SK-N-SH (cell line): ENCODE data around the gene RIPK4. TPM values are rescaled to one million over a fixed set of nuclear protein-coding genes. Genes with fewer than 3 reads are reported as not detected.

Source experiments
- CTCF ChIA-PET: fragments of 300-600, 350-600 bp; formaldehyde crosslinking; extraction: SDS; loops from one replicate; lab custom pipeline; 2021; lab: Yijun Ruan, JAX
- POLR2A ChIA-PET: fragments of 350-600 bp; sonication (Branson Sonifier 250); formaldehyde crosslinking; extraction: SDS; loops from one replicate; lab custom pipeline; 2020; ENCODE audit warnings: antibody characterized with exemption, inconsistent platforms; lab: Yijun Ruan, JAX
- DNase-seq: peaks from one replicate; pipeline ENCODE4 v3.0.0; 2012
- H2AFZ ChIP-seq: fragments of 200-600 bp; sonication (generic); 2 replicates; pipeline ENCODE4 v1.8.1; 2016; ENCODE audit warnings: antibody characterized with exemption, mild to moderate bottlenecking, low read depth
- H3F3A ChIP-seq: fragments of 200-600 bp; sonication (generic); replicated peaks from 2 replicates; pipeline ENCODE3; 2016; ENCODE audit warnings: antibody characterized with exemption, mild to moderate bottlenecking; ENCODE audit not compliant: insufficient read depth
- H3K27ac ChIP-seq, 2 experiments: fragments of 200-500 bp in 1 of 2; fragments of 200-600 bp in 1 of 2; sonication (Bioruptor generic) in 1 of 2; sonication (generic), shearing (Covaris generic) in 1 of 2; 2 replicates each; pipeline versions ENCODE4 v1.5.1 to v1.6.1; 2014 to 2016; ENCODE audit warnings: low read depth in 2 of 2, inconsistent platforms in 1 of 2, low read length in 1 of 2, mild to moderate bottlenecking in 1 of 2, mixed read lengths in 1 of 2
- H3K27me3 ChIP-seq: fragments of 200-600 bp; sonication (generic), shearing (Covaris generic); 2 replicates; pipeline ENCODE4 v1.6.1; 2016; ENCODE audit warnings: mixed run types; ENCODE audit not compliant: insufficient read depth
- H3K36me3 ChIP-seq, 2 experiments: fragments of 200-500 bp in 1 of 2; fragments of 200-600 bp in 1 of 2; sonication (Bioruptor generic) in 1 of 2; sonication (generic) in 1 of 2; replicated peaks in 1 of 2; 2 replicates each; pipeline versions ENCODE3 to v1.5.1; 2014 to 2016; ENCODE audit warnings: low read length in 1 of 2, mild to moderate bottlenecking in 1 of 2; ENCODE audit not compliant: insufficient read depth in 2 of 2, control insufficient read depth in 1 of 2
- H3K4me1 ChIP-seq, 2 experiments: fragments of 200-500 bp in 1 of 2; fragments of 200-600 bp in 1 of 2; sonication (Bioruptor generic) in 1 of 2; sonication (generic), shearing (Covaris generic) in 1 of 2; 2 replicates each; pipeline versions ENCODE4 v1.5.1 to v1.6.1; 2014 to 2016; ENCODE audit warnings: low read depth in 1 of 2, low read length in 1 of 2, mixed run types in 1 of 2; ENCODE audit not compliant: insufficient read depth in 2 of 2, control insufficient read depth in 1 of 2
- H3K4me2 ChIP-seq: fragments of 200-600 bp; sonication (generic), shearing (Covaris generic); 2 replicates; pipeline ENCODE4 v1.6.1; 2017; ENCODE audit warnings: mixed run types
- H3K4me3 ChIP-seq, 2 experiments: fragments of 200-500 bp in 1 of 2; fragments of 200-600 bp in 1 of 2; sonication (Bioruptor generic) in 1 of 2; sonication (generic), shearing (Covaris generic) in 1 of 2; 2 replicates each; pipeline versions ENCODE4 v1.5.1 to v1.8.1; 2014 to 2016; ENCODE audit warnings: low read depth in 2 of 2, inconsistent platforms in 1 of 2, low read length in 1 of 2, mild to moderate bottlenecking in 1 of 2, mixed read lengths in 1 of 2, moderate library complexity in 1 of 2
- H3K79me2 ChIP-seq: fragments of 200-600 bp; sonication (generic); 2 replicates; pipeline ENCODE4 v1.8.1; 2017; ENCODE audit warnings: mild to moderate bottlenecking; ENCODE audit not compliant: insufficient read depth
- H3K9ac ChIP-seq: fragments of 200-600 bp; sonication (generic); 2 replicates; pipeline ENCODE4 v1.6.1; 2017; ENCODE audit warnings: mixed run types
- H3K9me2 ChIP-seq: fragments of 200-600 bp; sonication (generic); 2 replicates; pipeline ENCODE4 v1.6.1; 2017; ENCODE audit warnings: mixed run types
- H3K9me3 ChIP-seq: fragments of 200-600 bp; sonication (generic); 2 replicates; pipeline ENCODE4 v1.6.1; 2017; ENCODE audit warnings: mixed run types, mild to moderate bottlenecking, moderate library complexity
- H4K20me1 ChIP-seq: fragments of 200-600 bp; sonication (generic); 2 replicates; pipeline ENCODE4 v1.6.1; 2017; ENCODE audit warnings: mild to moderate bottlenecking, mixed run types; ENCODE audit not compliant: insufficient read depth
- CHD2 ChIP-seq: fragments of 150-350 bp; IDR thresholded peaks from 2 replicates; pipeline ENCODE4 v1.6.1; 2018; ENCODE audit warnings: low read length; ENCODE audit not compliant: partially characterized antibody
- ELF1 ChIP-seq: IDR thresholded peaks from 2 replicates; pipeline ENCODE4 v1.4.0; 2012
- EP300 ChIP-seq, 2 experiments: IDR thresholded peaks; 2 replicates each; pipeline versions ENCODE4 v1.4.0 to v1.6.1; 2012; ENCODE audit warnings: borderline replicate concordance in 1 of 2, low read depth in 1 of 2, low read length in 1 of 2
- EZH2phosphoT487 ChIP-seq: fragments of 200-600 bp; sonication (generic); IDR thresholded peaks from 2 replicates; pipeline ENCODE4 v1.6.1; 2017; ENCODE audit warnings: low read depth, mixed run types, mild to moderate bottlenecking, antibody characterized with exemption, moderate library complexity, borderline replicate concordance
- FOXM1 ChIP-seq: IDR thresholded peaks from 2 replicates; pipeline ENCODE4 v1.4.0; 2012; ENCODE audit warnings: low read depth, mild to moderate bottlenecking
- GABPA ChIP-seq: IDR thresholded peaks from 2 replicates; pipeline ENCODE4 v1.4.0; 2012; ENCODE audit warnings: low read depth, mild to moderate bottlenecking
- IRF3 ChIP-seq: fragments of 150-350 bp; IDR thresholded peaks from 2 replicates; pipeline ENCODE4 v1.6.1; 2016; ENCODE audit warnings: mild to moderate bottlenecking, low read depth, low read length
- MAX ChIP-seq: IDR thresholded peaks from 2 replicates; pipeline ENCODE4 v1.4.0; 2012; ENCODE audit warnings: low read depth
- PBX3 ChIP-seq: IDR thresholded peaks from 2 replicates; pipeline ENCODE4; 2012
- RAD21 ChIP-seq: IDR thresholded peaks from 2 replicates; pipeline ENCODE4 v1.6.1; 2012; ENCODE audit warnings: mild to moderate bottlenecking, low read length
- REST ChIP-seq: IDR thresholded peaks from 2 replicates; pipeline ENCODE4 v1.6.1; 2012; ENCODE audit warnings: mild to moderate bottlenecking, low read depth, low read length, moderate library complexity
- RXRA ChIP-seq: IDR thresholded peaks from 2 replicates; pipeline ENCODE4 v1.4.0; 2012; ENCODE audit warnings: low read depth, mild to moderate bottlenecking, borderline replicate concordance
- TCF12 ChIP-seq: IDR thresholded peaks from 2 replicates; pipeline ENCODE4 v1.4.0; 2012
- TEAD4 ChIP-seq: IDR thresholded peaks from 2 replicates; pipeline ENCODE4 v1.4.0; 2012; ENCODE audit warnings: mild to moderate bottlenecking, borderline replicate concordance; ENCODE audit not compliant: insufficient read depth
- USF1 ChIP-seq: IDR thresholded peaks from 2 replicates; pipeline ENCODE4 v1.4.0; 2012; ENCODE audit warnings: low read depth, borderline replicate concordance
- USF2 ChIP-seq: fragments of 150-350 bp; IDR thresholded peaks from 2 replicates; pipeline ENCODE4 v1.6.1; 2017; ENCODE audit warnings: antibody characterized with exemption, low read length, low read depth, borderline replicate concordance
- YY1 ChIP-seq: IDR thresholded peaks from 2 replicates; pipeline ENCODE4 v1.4.0; 2012; ENCODE audit warnings: low read depth, mild to moderate bottlenecking
- ZBTB33 ChIP-seq: IDR thresholded peaks from 2 replicates; pipeline ENCODE4 v1.4.0; 2012; ENCODE audit warnings: low read depth, borderline replicate concordance
- WGBS: methylation state at CpG from one replicate; pipeline ENCODE4 v1.1.6; 2017; ENCODE audit warnings: low lambda C conversion rate; 5-methylcytosine and 5-hydroxymethylcytosine counted together
- polyA plus RNA-seq, 3 experiments: library from polyadenylated mRNA; depleted of rRNA; stranded (reverse); fragments of >200 nt; gene quantifications; 2 replicates each; pipeline ENCODE4 v1.2.3, GENCODE V29; 2012

RIPK4 gene
- polyA plus RNA-seq, 1 of the 3 experiments (the other 2 are of a cell fraction): 11.0 TPM

- TF ChIP-seq RAD21 (no peak), CHD2 (no peak), YY1 (no peak)
Observed at GRCh38 chr21:41743321-41744027, 23.4 kb downstream of the RIPK4 start (continued).

- Histone ChIP-seq H4K20me1 (no peaks in the 10 kb centered on the region), H3F3A (no peaks in the 10 kb centered on the region), H3K9me3 (no peaks in the 10 kb centered on the region), H3K27me3 (no peaks in the 10 kb centered on the region), H3K4me1 (no peaks in the 10 kb centered on the region; a peak in 1 of 4 replicates), H3K9me2 (no peaks in the 10 kb centered on the region), H3K36me3 (peaks cover 0 to 23% of the 10 kb centered on the region in 2 experiments), H3K9ac (no peak overlapping the region), H3K79me2 (no peaks in the 10 kb centered on the region), H3K4me3 (no peak overlapping the region), H3K4me2 (no peak overlapping the region), H3K27ac (no peak overlapping the region), H2AFZ (no peak overlapping the region)
- no peak for TF ChIP-seq IRF3
- TF ChIP-seq REST: no peak
- no peak for TF ChIP-seq EP300 (IDR thresholded peaks at IDR 0.05; ENCODE audit: borderline replicate concordance in 1 of 2, low read depth in 1 of 2, low read length in 1 of 2)
- TF ChIP-seq USF1: no peak
- no peak for TF ChIP-seq ELF1
- TF ChIP-seq MAX: no peak
- no peak for TF ChIP-seq ZBTB33
- TF ChIP-seq FOXM1: no peak
- TF ChIP-seq TEAD4: no peak
- TF ChIP-seq PBX3: no peak
- TF ChIP-seq RAD21: no peak
- no peak for TF ChIP-seq USF2
- no peak for TF ChIP-seq GABPA
- no peak for TF ChIP-seq EZH2phosphoT487
- no peak for TF ChIP-seq RXRA
- no peak for TF ChIP-seq TCF12
- no peak for TF ChIP-seq CHD2
- WGBS: 97% methylated on average over 14 of the region's 30 CpGs
- no peak for DNase-seq
- CTCF ChIA-PET: interaction anchor here (1.6 kb wide), 1 partner anchor 129 kb away, joined by 5 read pairs; no protein-coding TSS in a partner anchor
- POLR2A ChIA-PET: no interaction called here
Observed at GRCh38 chr21:41742073-41742875, 24.6 kb downstream of the RIPK4 start.
